SKM-1 (cell line): Measurements from ENCODE around the gene SFSWAP.
A peak's percentile ranks its signal among the peaks of the same experiment; 100 is the strongest.
"Not testable (repeated sequence)": the region's sequence is repeated elsewhere in the genome, so short reads cannot be mapped to it uniquely, and the experiment has no call there.

Source experiments
- DNase-seq: peaks from one replicate; lab custom pipeline; 2025; ENCODE audit not compliant: unreplicated experiment; lab: John Stamatoyannopoulos, UW

SFSWAP gene

GRCh38 chr12:131735153-131735456 lies 24.2 kb downstream of the SFSWAP start:
- no peak for DNase-seq

- no peak for DNase-seq
These were observed 24.9 kb downstream of the SFSWAP start for GRCh38 chr12:131735476-131736445.

GRCh38 chr12:131736446-131737149 lies 25.7 kb downstream of the SFSWAP start:
- DNase-seq: no peak

- no peak for DNase-seq
These were observed 26.4 kb downstream of the SFSWAP start for GRCh38 chr12:131737150-131737827.

- DNase-seq: no peak
These were observed 27.3 kb downstream of the SFSWAP start for GRCh38 chr12:131738196-131738595.

GRCh38 chr12:131740626-131741025 lies 29.7 kb downstream of the SFSWAP start:
- DNase-seq: no peak

- not testable (repeated sequence) for DNase-seq
These were observed 31.9 kb downstream of the SFSWAP start for GRCh38 chr12:131742761-131743160.

GRCh38 chr12:131743410-131743809 lies 32.5 kb downstream of the SFSWAP start:
- not testable (repeated sequence) for DNase-seq

GRCh38 chr12:131743880-131744279 lies 33.0 kb downstream of the SFSWAP start:
- DNase-seq: not testable (repeated sequence)

- DNase-seq: not testable (repeated sequence)
These were observed 33.8 kb downstream of the SFSWAP start for GRCh38 chr12:131744675-131745074.

GRCh38 chr12:131745706-131746105 lies 34.8 kb downstream of the SFSWAP start:
- DNase-seq: no peak

- no peak for DNase-seq
These were observed 36.6 kb downstream of the SFSWAP start for GRCh38 chr12:131747276-131748177.

- DNase-seq: no peak
These were observed 38.9 kb downstream of the SFSWAP start for GRCh38 chr12:131749618-131750315.

- DNase-seq: no peak
These were observed 40.4 kb downstream of the SFSWAP start for GRCh38 chr12:131751335-131751734.

- DNase-seq: no peak
These were observed 41.6 kb downstream of the SFSWAP start for GRCh38 chr12:131752451-131752850.

GRCh38 chr12:131753005-131753404 lies 42.1 kb downstream of the SFSWAP start:
- DNase-seq: no peak

GRCh38 chr12:131753757-131754156 lies 42.9 kb downstream of the SFSWAP start:
- no peak for DNase-seq

- DNase-seq: no peak
These were observed 43.3 kb downstream of the SFSWAP start for GRCh38 chr12:131754184-131754583.

- peak; percentile 59 for DNase-seq
These were observed 44.6 kb downstream of the SFSWAP start for GRCh38 chr12:131755305-131756113.
